Measurements from ENCODE around the gene PYY.
"Not testable (repeated sequence)": the region's sequence is repeated elsewhere in the genome, so short reads cannot be mapped to it uniquely, and the experiment has no call there.

Gene PYY

DNA sequence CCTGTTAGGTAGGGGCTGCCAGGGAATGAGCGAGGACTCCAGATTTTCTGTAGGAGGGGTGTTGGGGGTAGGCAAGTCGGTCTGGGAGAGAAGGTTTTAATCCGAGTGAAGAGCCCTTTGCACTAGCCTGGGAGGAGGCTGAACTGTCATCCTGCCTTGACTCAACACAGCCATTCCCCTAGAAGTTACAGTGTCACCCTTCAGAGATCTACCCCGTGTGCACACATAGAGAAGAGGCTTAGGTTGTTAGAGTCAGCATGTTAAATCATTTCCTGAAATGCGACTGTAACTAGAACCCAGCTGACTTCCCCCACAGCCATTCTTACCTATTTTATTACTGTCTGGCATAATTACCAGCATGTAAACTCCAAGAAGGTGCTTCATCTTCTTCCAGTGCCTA, 25.8 kb downstream of the PYY start:
- DNase-seq; in situ Hi-C loops (cut with HindIII; ENCODE audit: low pct_ligation_motif_present, low pct_unique_long_range_greater_than_20kb, low sequenced_read_pairs): not testable (repeated sequence)

- no peak for DNase-seq
- in situ Hi-C loops (cut with HindIII; ENCODE audit: low pct_ligation_motif_present, low pct_unique_long_range_greater_than_20kb, low sequenced_read_pairs), result no loop called here
Observed at GRCh38 chr17:43927060-43927864, 26.5 kb downstream of the PYY start.

GRCh38 chr17:43924558-43924957, 29.2 kb downstream of the PYY start:
- no peak for DNase-seq
- in situ Hi-C loops (cut with HindIII; ENCODE audit: low pct_ligation_motif_present, low pct_unique_long_range_greater_than_20kb, low sequenced_read_pairs), result no loop called here

DNA sequence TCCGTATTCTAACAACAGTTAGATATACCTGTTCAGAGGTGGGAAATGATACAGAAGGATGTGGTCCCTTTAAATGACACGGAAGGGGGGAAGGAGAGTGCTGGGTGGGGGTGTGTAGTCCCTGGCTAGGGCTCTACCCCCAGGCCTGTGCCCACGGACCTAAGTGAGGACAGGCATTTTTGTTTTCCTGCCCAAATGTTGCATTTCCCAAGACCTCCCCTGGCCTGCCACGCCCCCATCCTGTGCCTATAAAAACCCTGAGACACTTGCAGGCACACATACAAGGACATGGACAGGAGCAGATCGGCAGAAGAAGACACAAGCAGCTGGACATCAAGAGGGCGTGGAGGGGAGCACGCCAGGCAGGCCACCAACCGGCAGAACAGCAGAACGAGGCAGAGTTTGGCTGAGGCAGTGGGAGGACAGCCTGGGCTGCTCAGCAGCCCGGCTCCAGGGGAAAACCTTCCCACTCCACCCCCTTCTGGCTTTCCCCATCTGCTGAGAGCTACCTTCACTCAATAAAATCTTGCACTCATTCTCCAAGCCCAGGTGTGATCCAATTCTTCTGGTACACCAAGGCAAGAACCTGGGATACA, 33.1 kb downstream of the PYY start:
- in situ Hi-C loops (cut with HindIII; ENCODE audit: low pct_ligation_motif_present, low pct_unique_long_range_greater_than_20kb, low sequenced_read_pairs), result no loop called here

GRCh38 chr17:43918026-43918389, 35.7 kb downstream of the PYY start:
- in situ Hi-C loops (cut with HindIII; ENCODE audit: low pct_ligation_motif_present, low pct_unique_long_range_greater_than_20kb, low sequenced_read_pairs), result no loop called here
- DNase-seq, result no peak

More for the DNA sequence above, 33.1 kb downstream of the PYY start:
- no peak for DNase-seq

DNA sequence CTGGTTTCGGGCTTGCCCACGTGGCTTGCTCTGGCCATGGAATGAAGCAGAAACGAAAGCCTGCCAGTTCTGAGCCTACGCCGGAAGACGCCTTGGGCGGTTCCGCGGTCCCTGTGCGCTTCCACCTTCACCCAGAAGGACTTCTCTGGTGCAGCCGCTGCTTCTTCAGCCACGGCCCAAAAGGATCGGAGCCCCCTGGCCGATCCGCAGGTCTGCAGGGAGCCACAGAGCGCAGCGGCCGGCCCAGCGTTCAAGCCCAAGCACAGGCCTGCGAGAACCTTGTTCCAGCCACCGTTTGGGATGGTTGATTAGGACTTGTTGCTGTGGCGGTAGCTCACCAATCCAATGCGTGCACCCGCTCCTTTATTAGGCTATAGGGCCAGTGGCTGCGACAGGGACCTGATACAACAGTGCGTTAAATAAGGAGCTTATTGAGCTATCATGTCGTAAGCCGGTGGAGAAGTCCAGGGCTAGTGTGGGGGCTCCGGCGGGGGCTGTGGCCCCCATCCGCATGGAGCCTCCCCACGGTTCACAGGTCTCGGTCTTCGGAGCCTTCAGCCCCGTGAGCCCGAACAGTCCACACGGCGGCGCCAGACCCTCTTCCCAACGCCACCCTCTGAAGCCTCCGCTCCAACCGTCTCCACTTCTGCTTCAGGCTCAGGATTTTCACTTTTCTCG, 36.3 kb downstream of the PYY start:
- no peak for DNase-seq
- in situ Hi-C loops (cut with HindIII; ENCODE audit: low pct_ligation_motif_present, low pct_unique_long_range_greater_than_20kb, low sequenced_read_pairs), result no loop called here

GRCh38 chr17:43917016-43917347, 36.8 kb downstream of the PYY start:
- in situ Hi-C loops (cut with HindIII; ENCODE audit: low pct_ligation_motif_present, low pct_unique_long_range_greater_than_20kb, low sequenced_read_pairs), result no loop called here
- DNase-seq, result no peak

DNA sequence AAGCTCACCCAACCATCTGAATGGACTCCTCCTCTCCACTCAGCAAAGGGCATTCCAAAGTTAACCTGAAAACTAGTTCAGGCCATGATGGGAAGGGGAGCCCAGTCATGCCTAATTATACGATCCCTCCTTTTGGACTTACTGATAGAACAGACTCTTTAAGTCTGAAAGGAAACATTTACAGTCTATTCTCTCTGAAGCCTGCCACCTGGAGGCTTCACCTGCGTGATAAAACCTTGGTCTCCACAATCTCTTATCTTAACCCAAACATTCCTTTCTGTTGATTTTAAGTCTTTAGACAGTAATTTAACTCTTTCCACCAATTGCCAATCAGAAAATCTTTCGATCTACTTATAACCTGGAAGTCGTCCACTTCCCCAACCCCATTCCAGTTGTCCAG, 37.4 kb downstream of the PYY start:
- in situ Hi-C loops (cut with HindIII; ENCODE audit: low pct_ligation_motif_present, low pct_unique_long_range_greater_than_20kb, low sequenced_read_pairs), result no loop called here

DNA sequence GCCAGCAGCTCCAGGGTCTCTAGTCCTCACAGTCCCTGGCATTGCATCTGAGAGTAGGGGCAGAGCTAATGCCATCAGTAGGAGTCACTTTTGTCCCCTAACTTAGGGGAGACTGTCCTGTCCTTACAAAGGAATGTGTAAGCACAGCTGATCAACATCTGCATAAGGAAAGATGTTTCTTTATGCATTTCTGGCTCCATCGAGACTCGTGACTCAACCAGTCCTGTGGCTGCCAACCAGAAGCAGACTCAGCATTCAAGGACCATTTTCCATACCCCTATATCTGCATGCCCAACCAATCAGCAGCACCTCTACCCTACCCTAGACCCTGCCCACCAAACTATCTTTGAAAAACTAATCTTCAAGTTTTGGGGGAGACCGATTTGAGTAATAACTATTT, 38.2 kb downstream of the PYY start:
- no peak for DNase-seq
- in situ Hi-C loops (cut with HindIII; ENCODE audit: low pct_ligation_motif_present, low pct_unique_long_range_greater_than_20kb, low sequenced_read_pairs), result no loop called here

More for the DNA sequence above, 37.4 kb downstream of the PYY start:
- no peak for DNase-seq

- no peak for DNase-seq
- in situ Hi-C loops (cut with HindIII; ENCODE audit: low pct_ligation_motif_present, low pct_unique_long_range_greater_than_20kb, low sequenced_read_pairs), result no loop called here
Observed at GRCh38 chr17:43914451-43914850, 39.3 kb downstream of the PYY start.

DNA sequence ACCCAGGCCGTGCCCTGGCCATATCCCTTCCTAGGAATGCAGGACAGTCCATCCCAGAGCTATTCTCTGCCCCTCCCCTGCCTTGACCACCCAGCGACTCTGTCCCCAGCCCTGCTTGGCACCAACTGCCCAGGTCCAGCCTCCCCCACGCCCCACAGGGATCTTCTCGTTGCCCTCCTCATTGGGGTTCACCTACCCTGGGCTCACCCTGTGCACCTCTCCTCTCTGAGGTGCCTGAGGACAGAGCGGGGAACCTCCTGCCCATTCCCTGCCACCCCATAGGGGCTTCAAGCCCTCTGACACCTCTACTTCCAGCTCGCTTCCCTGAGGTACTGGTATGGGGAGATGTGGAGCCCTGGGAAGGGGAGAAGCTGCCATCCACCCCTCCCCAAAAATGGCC, 40.2 kb downstream of the PYY start:
- DNase-seq, result no peak
- in situ Hi-C loops (cut with HindIII; ENCODE audit: low pct_ligation_motif_present, low pct_unique_long_range_greater_than_20kb, low sequenced_read_pairs), result no loop called here

GRCh38 chr17:43912635-43913304, 41.0 kb downstream of the PYY start:
- in situ Hi-C loops (cut with HindIII; ENCODE audit: low pct_ligation_motif_present, low pct_unique_long_range_greater_than_20kb, low sequenced_read_pairs), result no loop called here
- no peak for DNase-seq

GRCh38 chr17:43911904-43912303, 41.8 kb downstream of the PYY start:
- in situ Hi-C loops (cut with HindIII; ENCODE audit: low pct_ligation_motif_present, low pct_unique_long_range_greater_than_20kb, low sequenced_read_pairs), result no loop called here
- no peak for DNase-seq

- in situ Hi-C loops (cut with HindIII; ENCODE audit: low pct_ligation_motif_present, low pct_unique_long_range_greater_than_20kb, low sequenced_read_pairs), result no loop called here
- DNase-seq, result no peak
Observed at GRCh38 chr17:43909537-43910231, 44.1 kb downstream of the PYY start.

DNA sequence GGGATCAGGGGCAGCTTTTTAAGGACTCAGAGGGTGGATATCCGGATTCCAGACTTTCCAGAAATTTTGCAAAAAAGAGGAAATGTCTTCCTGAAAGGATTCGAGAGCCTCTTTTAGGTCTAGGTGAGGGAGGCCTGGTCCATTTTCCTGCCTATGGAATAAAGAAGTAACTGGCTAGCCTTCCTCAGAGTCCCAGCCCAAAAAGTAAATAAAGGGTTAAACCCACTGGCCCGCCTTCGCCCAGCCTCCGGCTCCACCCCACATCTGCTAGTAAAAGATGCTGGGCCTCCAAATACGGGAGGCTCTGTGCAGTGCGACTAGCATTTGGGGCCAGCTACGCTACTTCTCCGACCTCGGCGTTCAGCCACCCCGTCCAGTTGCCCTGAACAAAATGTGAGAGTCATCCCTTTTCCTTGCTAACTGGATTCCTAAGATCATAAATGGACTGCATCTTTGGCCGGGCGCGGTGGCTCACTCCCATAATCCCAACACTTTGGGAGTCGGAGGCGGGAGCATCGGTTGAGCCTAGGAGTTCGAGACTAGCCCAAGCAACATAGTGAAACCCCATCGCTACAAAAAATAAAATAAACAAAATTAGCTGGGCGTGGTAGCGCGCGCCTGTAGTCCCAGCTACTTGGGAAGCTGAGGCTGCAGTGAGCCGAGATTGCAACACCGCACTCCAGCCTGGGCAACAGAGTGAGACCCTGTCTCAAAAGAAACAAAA, 45.6 kb downstream of the PYY start:
- no peak for DNase-seq
- in situ Hi-C loops (cut with HindIII; ENCODE audit: low pct_ligation_motif_present, low pct_unique_long_range_greater_than_20kb, low sequenced_read_pairs), result no loop called here

- in situ Hi-C loops (cut with HindIII; ENCODE audit: low pct_ligation_motif_present, low pct_unique_long_range_greater_than_20kb, low sequenced_read_pairs), result no loop called here
- DNase-seq, result no peak
Observed at GRCh38 chr17:43907425-43907981, 46.2 kb downstream of the PYY start, which contains the start of gene MPP2. Gene MPP2 (minus strand): TSS chr17:43907536. CDS start chr17:43904460, 3,076 bp downstream.

- in situ Hi-C loops (cut with HindIII; ENCODE audit: low pct_ligation_motif_present, low pct_unique_long_range_greater_than_20kb, low sequenced_read_pairs), result no loop called here
- no peak for DNase-seq
Observed at GRCh38 chr17:43906951-43907424, 46.8 kb downstream of the PYY start.

Measured in ACHN (cell line).